MM.1S (cell line): ENCODE measurements around the gene CENPW.

Experiments
- CTCF ChIP-seq: fragments of 300-600 bp; sonication (generic); IDR thresholded peaks from 2 replicates; pipeline ENCODE4 v1.5.1; 2016; ENCODE audit warnings: antibody characterized with exemption, low read length, mixed read lengths
- EZH2phosphoT487 ChIP-seq: fragments of 300-600 bp; sonication (generic); IDR thresholded peaks from 2 replicates; pipeline ENCODE4 v1.6.1; 2018; ENCODE audit warnings: antibody characterized with exemption, low read length

- TF ChIP-seq CTCF = no peak
- no peak for TF ChIP-seq EZH2phosphoT487
Measured at GRCh38 chr6:126352514-126352913, 12.6 kb downstream of the CENPW start.
